ENCODE measurements around the gene DDHD1.
"Not testable (repeated sequence)": the region's sequence is repeated elsewhere in the genome, so short reads cannot be mapped to it uniquely, and the experiment has no call there.

Gene DDHD1

GRCh38 chr14:53110096-53110495 is 43.0 kb downstream of the DDHD1 start:
- H3K27ac ChIP-seq, result peak overlapping the region in 2 of 21 experiments; percentile 72 to 91

DNA sequence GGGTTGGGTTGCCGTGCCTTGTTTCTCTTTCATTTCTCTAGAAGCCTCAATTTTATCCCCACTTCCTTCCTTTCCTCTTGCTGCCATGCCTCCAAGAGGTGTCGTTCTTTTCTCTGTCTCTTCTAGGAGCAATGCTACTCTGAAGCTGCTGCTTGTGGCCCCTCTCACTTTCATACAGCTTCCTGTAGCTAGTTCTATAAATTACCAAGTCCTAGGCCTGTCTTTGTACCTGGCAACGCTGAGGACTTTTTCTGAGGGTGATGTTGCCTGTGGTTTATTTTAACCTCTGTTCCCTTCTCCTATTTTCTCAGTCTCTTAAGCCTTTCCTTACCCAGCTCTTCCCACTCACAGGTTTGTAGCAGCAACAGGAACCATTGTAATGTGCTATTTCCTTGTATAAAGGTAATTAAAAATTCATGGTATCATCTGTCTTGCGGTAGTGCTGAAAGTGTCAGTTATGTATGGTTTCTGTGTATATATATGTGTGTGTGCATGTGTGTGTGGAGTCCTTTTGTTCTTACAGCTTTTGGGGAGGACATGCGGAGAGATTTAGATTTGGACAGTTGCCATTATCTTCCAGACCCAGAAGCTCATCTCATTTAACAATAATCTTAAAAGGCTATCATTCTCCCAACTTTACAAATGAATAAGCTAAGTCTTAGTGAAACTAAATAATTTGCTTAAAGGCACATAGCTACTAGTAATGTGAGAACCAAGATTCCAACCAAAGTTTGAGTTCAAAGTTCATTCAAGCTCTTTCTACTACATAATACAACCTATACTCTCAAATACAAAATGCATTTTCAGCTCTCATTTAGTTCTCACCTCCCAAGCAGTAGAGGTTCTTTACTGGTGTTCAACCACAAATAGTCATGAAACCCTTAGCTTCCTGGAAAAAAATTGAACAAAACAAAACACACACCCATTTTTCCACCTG is 43.8 kb downstream of the DDHD1 start:
- Histone ChIP-seq H3K4me3 (peak overlapping the region in 5 of 7 experiments; percentile 8 to 29 (median 17)), H3K27ac (peak overlapping the region in 18 of 21 experiments; percentile 6 to 91 (median 54))

More at GRCh38 chr14:53110096-53110495, 43.0 kb downstream of the DDHD1 start:
- H3K4me3 ChIP-seq, result no peak overlapping the region

GRCh38 chr14:53108292-53109104 is 44.6 kb downstream of the DDHD1 start:
- peak overlapping the region in 16 of 21 experiments; percentile 24 to 91 (median 57) for H3K27ac ChIP-seq

GRCh38 chr14:53106768-53107167 is 46.4 kb downstream of the DDHD1 start:
- no peak overlapping the region for H3K4me3 ChIP-seq
- no peak overlapping the region for H3K27ac ChIP-seq

More at GRCh38 chr14:53108292-53109104, 44.6 kb downstream of the DDHD1 start:
- H3K4me3 ChIP-seq, result peak overlapping the region in 5 of 7 experiments; percentile 8 to 29 (median 17)

DNA sequence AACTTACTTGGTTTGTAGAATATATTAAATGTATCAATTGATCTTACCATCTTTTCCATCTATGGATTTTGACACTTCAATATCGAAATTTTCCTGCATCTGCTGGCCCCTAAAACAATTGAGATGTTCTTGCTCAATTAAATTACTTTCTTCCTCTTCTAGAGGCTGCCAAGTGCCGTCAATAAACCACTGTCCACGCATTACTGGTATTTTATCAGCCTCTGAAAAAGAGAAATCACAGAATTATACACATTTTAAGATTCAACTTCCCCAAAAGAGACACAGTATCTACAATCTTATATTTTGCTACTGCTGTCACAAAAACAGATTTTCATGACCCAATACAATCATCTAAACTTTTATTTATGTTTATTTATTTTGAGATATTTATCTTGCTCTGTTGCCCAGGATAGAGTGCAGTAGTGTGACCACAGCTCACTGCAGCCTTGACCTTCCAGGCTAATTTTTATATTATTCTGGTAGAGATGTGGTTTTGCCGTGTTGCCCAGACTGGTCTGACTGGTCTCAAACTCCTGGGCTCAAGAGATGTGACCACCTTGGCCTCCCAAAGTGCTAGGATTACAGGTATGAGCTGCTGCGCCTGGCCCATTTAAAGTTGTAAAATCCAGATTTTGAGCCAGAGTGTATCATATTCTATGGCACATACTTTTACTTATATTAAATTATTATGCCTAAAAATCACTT is 49.3 kb downstream of the DDHD1 start:
- H3K27ac ChIP-seq, result no peak overlapping the region
- no peak overlapping the region for H3K4me3 ChIP-seq

- no peak overlapping the region for H3K27ac ChIP-seq
Measured at GRCh38 chr14:53093206-53093605, 59.9 kb downstream of the DDHD1 start.

GRCh38 chr14:53090853-53091252 is 62.3 kb downstream of the DDHD1 start:
- Histone ChIP-seq H3K4me3 (no peak overlapping the region), H3K27ac (no peak overlapping the region)

More at GRCh38 chr14:53093206-53093605, 59.9 kb downstream of the DDHD1 start:
- H3K4me3 ChIP-seq, result no peak overlapping the region

GRCh38 chr14:53084954-53085353 is 68.2 kb downstream of the DDHD1 start:
- not testable (repeated sequence) for H3K27ac ChIP-seq, H3K4me3 ChIP-seq

DNA sequence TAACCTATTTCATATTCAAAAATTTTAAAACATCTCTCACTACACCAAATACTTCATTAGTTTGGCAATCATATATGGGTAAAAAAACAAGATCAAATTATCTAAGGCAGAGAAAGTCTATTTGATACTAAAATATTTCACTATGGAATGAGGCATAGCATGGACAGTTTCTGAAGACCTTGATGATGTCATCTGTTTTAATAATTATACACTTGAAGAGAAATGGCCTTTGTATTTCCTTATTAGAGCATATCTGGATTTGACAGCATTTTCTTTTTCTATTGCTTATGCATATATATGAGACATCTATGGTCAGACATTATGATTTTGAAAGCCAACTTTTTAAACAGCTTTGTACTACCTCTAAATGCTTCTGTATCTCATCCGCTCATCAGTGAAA is 88.6 kb downstream of the DDHD1 start:
- Histone ChIP-seq H3K27ac (no peak overlapping the region), H3K4me3 (no peak overlapping the region)

DNA sequence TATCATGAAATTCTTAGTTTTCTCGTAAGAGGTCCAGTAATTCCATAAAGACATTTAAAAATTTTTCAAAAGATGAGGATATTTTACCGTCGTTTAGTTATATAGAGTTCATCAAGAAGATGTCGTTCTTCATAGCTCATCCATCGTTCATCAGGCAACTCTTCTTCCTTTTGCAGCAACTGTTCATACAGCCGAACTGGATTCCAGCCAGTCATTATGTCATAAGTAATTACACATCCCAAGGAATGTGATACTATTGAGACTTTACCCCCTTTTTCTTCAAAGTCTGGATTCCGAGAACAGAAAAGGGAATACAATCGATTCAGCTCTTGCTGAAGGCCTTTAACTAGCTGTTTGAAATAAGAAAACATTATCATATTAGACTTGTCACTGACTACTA is 90.3 kb downstream of the DDHD1 start:
- Histone ChIP-seq H3K27ac (no peak overlapping the region), H3K4me3 (no peak overlapping the region)

DNA sequence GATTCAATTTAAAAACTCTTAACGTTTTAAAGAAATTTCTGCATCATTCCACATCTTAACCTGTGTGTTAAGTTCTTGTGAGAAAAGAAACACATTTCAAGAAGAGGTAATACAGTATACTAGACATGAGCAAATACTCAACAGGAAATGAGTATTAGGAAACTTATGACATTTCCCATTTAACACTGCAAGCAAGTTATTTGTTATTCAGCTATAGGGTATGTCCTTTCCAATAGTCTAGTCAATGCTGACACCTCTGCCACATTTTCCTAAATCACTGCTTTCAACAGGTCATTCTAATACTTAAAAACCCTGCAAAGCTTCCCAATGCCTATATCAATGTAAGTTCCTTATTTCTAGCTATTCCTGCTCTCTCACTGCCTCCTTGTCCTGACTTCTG is 93.1 kb downstream of the DDHD1 start:
- Histone ChIP-seq H3K4me3 (no peak overlapping the region), H3K27ac (no peak overlapping the region)

DNA sequence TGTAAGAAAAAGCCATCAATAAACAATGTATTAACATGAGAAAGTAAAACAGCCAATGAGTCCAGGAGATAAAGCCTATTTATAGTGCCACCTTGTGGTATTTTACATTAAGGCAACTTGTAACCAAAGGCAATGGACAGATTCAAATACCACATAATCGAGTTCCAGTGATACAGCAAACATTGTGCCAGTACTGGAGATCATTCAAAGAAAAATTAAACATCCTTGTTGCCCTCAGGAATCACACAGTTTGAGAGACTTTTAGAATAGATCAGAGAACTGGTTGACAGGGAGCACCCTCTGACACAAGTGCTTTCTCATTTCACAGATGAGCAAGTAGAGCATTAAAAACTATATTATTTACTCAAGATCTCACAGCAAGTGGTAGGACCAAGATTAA is 98.1 kb downstream of the DDHD1 start:
- Histone ChIP-seq H3K27ac (peak overlapping the region in 2 of 21 experiments; percentile 24 to 39), H3K4me3 (no peak overlapping the region)

DNA sequence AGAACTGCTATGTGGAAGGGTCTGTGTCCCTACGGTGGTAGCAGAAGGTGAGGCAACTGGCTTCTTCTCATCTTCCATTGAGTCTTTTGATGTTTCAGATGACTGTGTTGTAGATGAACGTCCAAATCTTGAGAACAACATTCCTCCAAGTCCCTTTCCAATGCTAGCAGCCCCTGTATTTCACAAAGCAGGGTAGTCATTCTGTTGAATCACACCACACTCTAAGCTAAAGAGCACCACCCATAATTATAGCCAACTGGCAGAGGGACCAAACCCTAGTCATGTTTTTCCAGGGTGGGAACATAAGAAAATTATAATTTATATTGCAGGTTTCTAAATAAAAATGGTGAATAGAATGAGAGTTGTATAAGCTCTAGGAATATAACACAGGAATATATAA is 98.7 kb downstream of the DDHD1 start:
- H3K27ac ChIP-seq, result peak overlapping the region in 1 of 21 experiments; percentile 9
- H3K4me3 ChIP-seq, result no peak overlapping the region

- Histone ChIP-seq H3K4me3 (no peak overlapping the region), H3K27ac (no peak overlapping the region)
Measured at GRCh38 chr14:53048631-53049030, 104.5 kb downstream of the DDHD1 start.

DNA sequence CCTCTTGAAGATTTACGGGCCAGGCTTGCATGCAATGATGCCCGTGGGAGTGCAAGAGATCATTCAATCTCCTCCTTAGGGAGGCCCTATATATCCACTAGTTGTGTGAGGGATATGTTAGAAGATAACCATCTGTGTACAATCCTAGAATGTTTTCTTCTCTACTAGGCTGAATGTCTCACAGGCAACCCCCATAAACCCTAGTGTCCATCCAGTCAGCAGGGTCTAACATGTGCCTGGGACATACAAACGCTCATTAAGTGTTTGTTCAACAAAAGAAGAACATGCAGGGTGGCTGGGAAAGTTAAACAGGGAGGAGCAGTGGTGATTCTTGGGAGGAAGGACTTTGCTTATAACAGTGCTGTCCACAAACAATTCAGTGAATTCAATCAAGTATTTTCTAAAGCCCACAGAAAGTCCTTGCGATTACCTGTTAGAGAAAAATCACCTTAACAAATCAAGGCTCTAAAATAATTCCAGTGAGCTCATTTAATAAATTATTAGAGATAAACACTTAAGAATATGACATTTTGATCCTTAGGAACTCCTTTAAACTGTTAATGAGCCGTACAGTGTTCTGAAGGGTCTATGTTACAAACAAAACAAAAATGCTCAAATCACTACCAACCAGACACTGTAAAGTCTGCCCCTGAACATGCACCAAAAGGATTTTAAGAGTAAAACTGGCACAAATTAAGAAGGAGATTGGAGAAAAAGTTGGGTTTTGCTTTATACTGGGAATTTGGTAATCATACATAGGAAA is 105.6 kb downstream of the DDHD1 start:
- Histone ChIP-seq H3K4me3 (no peak overlapping the region), H3K27ac (no peak overlapping the region)

DNA sequence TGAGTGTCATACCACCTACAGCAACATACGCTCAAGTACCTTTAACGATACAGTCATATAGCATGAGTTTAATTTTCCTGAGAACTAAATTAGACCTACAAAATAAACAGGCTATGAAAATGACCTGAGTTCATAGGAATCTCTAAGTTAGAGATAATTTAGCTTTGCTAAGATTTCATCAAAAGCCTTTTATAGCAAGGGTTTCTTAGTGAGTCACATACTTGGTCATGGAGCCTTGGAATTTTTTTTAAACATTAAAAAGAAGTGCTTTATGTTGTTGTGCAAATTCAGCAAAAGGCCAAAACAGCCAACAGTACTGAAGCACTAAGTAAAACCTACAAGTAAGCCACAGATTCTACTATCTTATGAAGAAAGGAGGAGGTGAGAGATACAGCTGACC is 108.6 kb downstream of the DDHD1 start:
- H3K27ac ChIP-seq, result no peak overlapping the region
- H3K4me3 ChIP-seq, result no peak overlapping the region

GRCh38 chr14:53043027-53043581 is 110.0 kb downstream of the DDHD1 start:
- H3K27ac ChIP-seq, result no peak overlapping the region
- no peak overlapping the region for H3K4me3 ChIP-seq

DNA sequence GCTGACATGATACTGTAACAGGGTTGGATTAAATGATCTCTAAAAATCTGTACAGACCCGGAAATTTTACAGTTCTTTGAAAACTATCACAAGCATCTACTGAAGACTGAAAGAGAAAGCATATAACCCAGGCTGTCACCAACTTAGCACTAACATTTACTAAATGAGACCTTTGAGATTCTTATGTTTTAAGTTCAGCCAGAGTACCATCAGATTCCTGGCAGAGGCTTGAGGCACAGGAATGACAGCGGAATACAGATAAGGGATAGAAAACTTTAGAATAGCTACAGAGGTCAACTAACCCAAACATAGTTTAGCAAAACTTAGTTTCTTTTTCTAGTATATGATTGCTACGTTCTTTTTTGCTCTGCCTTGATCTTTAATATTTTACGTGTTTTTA is 110.6 kb downstream of the DDHD1 start:
- Histone ChIP-seq H3K4me3 (no peak overlapping the region), H3K27ac (no peak overlapping the region)

GRCh38 chr14:53041067-53041466 is 112.1 kb downstream of the DDHD1 start:
- H3K27ac ChIP-seq, result no peak overlapping the region
- H3K4me3 ChIP-seq, result no peak overlapping the region
